HG02588 (cell line): Measurements from ENCODE around the gene CLDN6.

ENCODE experiments used
- ATAC-seq: cut with Tn5 transposase; IDR thresholded peaks from one replicate; pipeline ENCODE4 v1.9.1; 2021; ENCODE audit warnings: mild to moderate bottlenecking, moderate library complexity; ENCODE audit not compliant: unreplicated experiment

The CLDN6 gene

DNA sequence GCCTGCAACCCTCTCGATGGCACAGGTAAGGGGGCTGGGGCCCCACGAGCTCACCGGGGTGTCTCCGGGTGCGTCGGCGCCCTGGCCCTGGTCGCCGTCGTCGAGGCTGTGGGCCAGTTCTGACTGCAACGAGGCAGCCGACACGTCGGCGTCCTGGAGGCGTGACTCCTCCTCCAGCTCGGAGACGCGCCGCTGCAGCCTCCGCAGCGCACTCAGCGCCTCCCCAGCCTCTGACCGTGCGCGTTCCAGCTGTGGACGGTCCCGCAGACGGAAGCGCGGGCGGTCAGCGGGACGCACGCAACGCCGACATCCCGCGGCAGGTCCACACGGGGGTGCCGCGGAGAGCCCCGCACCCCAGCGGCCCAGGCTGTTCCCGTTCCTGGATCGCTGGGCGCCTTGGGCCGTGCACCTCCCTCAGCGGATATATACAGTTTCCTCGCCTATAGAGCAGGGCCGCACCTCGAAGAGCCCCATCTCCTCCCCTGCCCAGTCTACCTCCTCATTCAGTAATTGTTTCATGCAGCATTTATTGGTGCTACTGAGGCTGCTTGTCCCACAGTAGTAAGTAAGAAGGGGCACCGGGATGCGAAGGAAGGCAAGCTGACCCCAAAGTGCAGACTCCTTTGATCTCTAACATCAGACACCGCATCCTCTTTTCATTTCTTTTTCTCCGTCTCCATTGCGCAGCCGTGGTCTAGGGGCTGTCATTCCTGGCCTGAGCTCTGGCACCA, 11.7 kb upstream of the CLDN6 start:
- no peak for ATAC-seq

DNA sequence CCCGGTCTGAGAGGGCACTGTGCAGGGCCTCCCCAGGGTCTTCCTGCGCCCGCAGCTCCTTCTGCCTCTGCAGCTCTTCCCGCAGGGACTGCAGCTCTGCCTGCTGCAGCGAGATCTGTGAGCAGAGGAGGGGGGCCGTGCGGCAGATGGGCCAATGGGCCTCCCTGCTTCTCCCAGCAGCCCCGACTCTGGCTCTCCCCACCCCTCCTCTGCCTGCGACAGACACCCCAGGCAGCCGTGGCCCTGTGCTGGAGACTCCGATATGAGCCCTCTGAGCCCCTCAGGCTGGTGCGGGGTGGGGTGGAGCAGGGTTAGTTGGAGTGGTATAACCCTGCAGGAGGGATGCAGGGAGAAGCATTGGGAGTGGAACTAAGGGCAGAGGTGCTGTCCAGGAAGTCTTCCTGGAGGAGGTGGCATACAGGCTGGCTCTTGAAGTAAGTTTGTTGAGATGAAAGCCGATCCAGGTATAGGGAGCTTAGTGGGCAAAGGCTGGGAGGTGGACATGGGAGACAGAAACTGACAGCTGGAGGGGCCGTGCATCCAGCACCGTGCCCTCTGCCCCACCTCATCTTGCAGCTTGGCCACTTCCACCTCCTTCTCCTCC, 10.8 kb upstream of the CLDN6 start:
- no peak for ATAC-seq

DNA sequence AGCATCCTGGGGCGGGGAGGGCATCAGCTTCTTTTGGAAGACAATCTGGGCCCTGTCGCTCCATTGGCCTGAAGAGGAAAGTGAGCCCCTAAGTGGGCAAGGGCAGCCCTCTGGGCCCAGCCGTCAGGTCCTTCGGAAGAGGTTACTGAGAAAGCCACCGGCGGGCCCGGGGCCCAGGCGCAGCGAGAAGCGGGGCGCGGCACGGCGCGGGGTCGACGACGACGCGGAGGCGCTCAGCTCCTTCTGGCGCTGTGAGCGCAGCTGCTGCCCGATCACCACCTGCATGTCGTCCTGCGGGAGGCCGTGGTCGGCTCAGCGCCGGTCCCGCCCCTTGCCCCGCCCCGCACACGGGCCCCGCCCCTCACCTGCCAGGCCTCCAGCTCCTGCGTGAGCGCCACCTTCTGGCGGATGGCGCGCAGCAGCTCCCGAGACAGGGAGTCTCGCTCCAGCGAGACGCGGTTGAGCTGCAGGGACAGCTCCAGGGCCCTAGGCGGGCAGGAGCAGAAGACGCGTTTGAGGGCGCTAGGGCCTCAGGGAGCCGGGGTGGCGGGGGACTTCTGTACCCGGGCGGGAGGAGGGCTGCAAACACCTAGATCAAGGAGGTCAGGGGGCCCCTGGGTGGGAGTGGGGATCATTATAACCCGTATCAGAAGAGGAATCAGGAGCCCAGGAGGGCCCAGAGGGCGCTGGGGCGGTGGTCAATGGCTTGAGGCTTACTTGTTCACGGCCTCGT, 10.2 kb upstream of the CLDN6 start:
- ATAC-seq: peak; percentile 28

DNA sequence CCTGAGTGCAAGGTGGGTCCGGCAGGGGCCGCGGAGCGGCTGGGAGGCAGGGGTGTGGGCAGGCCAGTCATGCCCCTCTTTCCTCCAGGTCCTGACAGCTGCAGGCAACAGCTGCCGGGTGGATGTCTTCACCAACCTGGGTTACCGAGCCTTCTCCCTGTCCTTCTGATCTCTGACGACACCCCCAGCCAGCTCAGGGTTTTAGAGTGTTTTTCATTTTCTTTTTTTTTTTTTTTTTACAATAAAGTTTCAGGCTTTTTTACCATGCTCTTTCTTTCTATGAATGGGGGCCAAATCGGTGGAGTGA, 9.5 kb upstream of the CLDN6 start:
- no peak for ATAC-seq

DNA sequence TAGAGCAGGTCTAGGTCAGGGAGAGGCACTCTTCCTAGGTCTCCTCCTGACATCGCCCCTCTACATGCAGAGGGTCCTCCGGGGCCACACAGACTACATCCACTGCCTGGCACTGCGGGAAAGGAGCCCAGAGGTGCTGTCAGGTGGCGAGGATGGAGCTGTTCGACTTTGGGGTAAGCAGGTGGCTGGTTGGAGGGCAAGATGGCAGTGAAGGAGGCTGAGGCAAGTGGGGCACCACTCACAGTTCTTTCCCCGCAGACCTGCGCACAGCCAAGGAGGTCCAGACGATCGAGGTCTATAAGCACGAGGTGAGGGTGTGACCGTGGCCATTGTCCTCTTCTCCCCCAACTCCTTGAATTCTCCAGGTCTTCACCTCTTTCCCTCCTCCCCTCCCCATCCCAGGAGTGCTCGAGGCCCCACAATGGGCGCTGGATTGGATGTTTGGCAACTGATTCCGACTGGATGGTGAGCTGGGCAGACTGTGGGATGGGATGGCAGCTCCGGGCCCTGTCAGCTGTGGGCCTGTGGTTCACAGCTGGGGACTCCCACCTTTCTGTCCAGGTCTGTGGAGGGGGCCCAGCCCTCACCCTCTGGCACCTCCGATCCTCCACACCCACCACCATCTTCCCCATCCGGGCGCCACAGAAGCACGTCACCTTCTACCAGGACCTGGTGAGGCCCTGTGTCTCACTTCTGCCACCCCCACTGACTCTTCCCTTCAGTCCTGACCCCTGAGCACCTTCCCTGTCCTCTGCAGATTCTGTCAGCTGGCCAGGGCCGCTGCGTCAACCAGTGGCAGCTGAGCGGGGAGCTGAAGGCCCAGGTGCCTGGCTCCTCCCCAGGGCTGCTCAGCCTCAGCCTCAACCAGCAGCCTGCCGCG, 8.9 kb upstream of the CLDN6 start:
- no peak for ATAC-seq

DNA sequence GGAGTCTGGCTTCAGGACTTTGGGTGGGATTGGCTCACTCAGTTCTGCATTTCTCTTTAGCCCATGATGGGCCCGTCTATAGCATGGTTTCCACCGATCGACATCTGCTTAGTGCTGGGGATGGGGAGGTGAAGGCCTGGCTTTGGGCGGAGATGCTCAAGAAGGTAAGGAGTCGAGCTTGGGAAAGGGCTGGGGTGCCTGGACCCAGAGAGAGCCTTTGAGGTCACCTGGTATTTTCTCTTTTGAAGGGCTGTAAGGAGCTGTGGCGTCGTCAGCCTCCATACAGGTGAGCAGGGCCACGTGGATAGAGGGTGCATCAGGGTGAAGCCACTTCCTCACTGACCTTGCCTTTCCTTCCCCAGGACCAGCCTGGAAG, 8.0 kb upstream of the CLDN6 start:
- ATAC-seq: no peak

DNA sequence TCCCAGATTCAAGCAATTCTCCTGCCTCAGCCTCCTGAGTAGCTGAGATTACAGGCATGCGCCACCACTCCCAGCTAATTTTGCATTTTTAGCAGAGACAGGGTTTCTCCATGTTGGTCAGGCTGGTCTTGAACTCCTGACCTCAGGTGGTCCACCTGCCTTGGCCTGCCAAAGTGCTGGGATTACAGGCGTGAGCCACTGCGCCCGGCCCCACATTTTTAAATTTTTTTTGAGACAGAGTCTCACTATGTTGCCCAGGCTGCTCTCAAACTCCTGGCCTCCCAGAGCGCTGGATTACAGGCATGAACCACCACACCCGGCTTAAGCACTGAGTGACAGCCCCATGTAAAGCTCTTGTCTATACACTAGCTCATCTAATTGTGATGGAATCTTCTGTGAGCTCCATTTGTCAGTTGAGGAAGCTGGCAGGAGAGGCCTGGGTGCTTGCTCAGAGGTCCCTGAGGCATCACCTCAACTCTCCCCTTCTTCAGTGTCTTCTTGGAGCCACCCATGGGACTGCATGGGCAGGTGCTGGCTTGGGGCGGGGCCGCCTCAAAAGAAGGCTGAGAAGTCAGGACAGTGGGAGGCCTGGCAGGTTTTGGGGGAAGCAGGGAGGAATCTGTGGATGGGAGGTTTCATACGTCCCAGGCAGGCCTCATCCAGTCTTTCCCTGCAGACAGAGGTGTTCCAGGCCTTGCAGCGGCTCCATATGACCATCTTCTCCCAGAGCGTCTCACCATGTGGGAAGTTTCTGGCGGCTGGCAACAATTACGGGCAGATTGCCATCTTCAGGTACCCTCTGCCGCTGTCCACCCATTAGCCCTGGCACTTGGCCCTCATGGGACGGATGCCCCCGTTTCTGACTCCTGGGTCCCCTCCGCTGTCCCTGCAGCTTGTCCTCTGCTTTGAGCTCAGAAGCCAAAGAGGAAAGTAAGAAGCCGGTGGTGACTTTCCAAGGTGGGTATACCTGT, 7.3 kb upstream of the CLDN6 start:
- no peak for ATAC-seq

DNA sequence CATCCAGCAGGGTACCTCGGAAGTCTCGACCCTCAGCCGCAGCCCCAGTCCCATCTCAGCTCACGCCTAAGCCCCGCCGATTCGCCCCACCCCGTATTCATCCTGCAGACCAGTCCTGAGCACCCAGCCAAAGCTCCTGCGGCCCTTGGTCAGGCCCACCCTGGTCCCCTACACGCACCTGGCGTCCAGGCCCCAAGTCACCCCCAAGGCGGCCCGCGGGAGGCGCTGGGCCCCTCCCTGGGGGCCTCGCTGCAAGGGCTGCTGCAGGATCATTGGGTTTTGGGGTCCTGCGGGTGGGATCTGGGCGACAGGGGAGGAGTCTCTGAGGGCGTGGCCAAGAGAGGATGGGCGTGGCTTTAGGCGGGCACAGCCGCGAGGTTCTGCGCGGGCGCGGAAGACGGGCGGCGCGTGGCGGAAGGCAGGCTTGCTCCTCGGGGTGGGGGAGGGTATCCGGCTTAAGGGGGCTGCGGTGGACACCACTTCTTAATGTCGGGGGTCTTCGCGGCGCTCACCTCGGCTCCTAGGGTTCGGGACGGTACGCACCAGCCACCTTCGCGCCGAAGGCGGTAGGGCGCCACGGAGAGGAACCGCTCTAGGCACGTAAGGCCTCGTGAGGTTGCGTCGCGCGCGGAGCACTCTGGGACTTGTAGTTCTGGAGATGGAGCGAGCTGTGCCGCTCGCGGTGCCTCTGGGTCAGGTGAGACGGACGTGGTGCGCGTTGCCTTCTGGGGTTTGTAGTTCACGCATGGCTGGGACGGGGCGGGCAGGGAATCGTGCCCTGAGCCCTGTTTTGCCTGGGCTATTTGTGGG, 5.9 kb upstream of the CLDN6 start, which contains the start of the genes HCFC1R1 and THOC6:
Gene HCFC1R1, minus strand, starts transcription at position 274 of the 810 bp plus-strand sequence. Its CDS starts 1 bp downstream, at position 273.
Gene THOC6, plus strand, starts transcription at position 367 of the 810 bp plus-strand sequence. Its CDS starts 292 bp downstream, at position 659.
- peak; percentile 73 for ATAC-seq

DNA sequence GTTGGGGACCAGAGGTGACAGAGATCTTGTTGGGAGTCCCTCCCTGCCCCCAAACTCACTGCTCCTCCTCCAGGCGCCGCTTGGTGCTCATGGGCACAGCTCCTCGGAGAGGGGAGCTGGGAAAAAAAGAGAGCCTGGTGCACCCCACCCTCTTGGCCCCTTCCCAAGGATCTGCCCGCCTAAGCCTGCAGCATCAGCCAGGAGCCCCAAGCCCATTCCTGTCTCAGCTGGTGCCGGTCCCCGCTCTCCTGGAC, 5.4 kb upstream of the CLDN6 start:
- ATAC-seq: no peak

DNA sequence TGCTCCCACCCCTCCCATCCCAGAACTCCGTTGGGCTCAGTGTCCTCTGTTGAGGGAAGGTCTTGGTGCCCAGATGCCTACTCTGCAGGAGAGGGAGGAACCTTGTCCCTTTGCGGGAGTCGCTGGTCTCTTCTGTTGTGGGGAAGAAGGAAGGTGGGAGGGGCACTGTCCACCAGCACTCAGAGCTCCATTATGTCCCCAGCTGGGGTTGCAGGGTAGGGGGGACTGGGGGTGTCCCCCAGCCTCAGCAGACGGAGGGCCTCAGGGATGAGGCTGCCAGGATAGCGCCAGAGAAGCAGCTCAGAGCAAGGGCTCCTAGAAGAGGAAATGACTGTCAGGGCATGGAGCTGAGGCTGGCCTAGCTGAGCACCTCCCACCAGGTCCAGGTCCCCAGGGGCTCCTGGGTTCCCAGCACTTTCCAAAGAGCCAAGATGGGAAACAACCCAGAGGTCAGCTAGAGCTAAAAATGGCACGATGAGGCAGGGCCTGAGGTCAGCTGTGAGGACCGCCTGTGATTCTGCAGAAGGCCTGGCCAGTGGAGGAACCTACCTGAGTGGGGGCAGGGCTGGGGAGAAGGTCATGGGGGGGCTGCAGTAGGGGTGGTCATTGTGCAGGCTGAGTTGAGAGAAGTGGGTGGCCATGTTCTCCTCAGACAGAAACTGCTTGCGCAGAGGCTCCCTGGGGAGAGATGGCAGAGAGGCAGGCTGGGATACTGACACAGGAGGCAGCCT, 4.9 kb upstream of the CLDN6 start:
- ATAC-seq: no peak

DNA sequence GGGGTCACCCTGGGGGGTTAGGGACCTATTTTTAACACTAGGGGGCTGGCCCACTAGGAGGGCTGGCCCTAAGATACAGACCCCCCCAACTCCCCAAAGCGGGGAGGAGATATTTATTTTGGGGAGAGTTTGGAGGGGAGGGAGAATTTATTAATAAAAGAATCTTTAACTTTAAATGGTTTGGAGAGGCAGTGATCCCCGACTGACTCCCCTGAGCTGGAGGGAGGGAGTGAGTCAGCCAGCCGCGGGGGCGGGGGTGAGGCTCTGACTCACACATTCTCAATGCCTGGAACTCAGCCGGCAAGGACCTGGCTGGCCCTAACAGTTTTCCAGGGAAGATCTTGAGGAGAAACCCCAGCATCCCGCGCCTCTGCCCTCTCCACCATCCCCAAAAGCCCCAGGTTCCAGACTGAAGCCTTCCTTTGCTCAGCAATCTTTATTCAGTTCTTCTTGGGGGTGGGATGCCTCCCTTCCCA, 4.3 kb upstream of the CLDN6 start:
- no peak for ATAC-seq

DNA sequence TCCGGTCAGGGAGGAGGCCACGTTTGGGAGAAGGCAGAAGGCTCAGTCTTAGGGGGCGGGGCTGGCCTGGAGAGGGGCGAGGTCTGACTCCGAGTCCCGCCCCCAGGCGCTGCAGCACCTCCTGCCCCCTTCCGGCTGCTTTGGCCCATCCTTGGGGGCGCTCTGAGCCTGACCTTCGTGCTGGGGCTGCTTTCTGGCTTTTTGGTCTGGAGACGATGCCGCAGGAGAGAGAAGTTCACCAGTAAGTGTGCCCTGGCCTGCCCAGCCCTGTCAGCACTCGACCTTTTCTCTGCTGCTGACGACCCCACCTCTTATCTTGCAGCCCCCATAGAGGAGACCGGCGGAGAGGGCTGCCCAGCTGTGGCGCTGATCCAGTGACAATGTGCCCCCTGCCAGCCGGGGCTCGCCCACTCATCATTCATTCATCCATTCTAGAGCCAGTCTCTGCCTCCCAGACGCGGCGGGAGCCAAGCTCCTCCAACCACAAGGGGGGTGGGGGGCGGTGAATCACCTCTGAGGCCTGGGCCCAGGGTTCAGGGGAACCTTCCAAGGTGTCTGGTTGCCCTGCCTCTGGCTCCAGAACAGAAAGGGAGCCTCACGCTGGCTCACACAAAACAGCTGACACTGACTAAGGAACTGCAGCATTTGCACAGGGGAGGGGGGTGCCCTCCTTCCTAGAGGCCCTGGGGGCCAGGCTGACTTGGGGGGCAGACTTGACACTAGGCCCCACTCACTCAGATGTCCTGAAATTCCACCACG, 3.6 kb upstream of the CLDN6 start:
- ATAC-seq: no peak

DNA sequence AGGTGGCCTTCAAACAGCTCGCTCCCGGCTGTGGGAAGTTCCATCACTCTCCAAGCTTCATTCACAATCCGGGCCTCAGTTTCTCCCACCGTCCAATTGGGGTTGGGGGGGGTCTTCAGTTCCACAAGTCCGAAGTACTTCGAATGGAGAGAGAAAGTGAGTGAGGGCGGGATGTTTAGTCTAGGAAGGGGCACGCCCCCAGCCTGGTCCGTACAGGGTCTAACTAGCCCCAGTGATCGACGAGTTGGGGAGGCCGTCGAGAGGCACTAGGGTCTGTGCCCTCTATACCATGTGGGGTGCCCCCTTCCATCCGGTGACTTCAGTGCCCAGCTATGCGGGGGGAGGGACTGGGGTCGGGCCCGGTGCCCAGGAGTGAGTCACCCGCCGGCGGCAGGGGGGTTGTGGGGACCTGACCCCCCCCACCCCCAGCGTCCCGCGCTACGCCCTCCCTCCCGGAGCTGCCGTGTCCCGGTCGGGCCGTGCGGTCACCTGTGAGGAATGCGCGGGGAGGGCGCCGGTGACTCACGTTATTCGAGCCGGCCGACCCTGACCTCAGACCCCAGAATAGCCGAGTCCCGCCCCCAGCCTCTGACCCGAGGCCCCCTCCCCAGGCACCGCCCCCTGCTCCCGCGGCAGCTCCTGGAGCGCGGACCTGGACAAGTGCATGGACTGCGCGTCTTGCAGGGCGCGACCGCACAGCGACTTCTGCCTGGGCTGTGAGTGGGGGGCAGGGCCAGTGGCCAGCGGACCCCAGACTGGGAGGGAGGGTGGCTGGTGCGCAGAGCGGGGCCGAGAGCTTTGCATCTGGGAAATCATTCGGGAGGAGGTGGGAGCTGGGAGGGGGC, 2.8 kb upstream of the CLDN6 start:
- no peak for ATAC-seq

DNA sequence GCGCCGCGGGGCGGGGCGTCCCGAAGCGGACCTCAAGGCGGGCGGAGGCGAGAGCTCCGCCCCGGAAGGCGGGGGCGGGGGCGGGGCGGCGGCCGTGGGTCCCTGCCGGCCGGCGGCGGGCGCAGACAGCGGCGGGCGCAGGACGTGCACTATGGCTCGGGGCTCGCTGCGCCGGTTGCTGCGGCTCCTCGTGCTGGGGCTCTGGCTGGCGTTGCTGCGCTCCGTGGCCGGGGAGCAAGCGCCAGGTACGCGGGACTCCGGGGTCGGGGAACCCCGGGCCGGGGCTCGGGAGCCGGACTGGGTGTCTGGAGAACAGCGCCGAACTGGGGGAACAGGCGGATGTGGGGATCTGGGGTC, 2.2 kb upstream of the CLDN6 start, which contains the start of gene TNFRSF12A:
Gene TNFRSF12A, plus strand, starts transcription at position 122 of the 357 bp plus-strand sequence. Its CDS starts 30 bp downstream, at position 152.
- no peak for ATAC-seq

DNA sequence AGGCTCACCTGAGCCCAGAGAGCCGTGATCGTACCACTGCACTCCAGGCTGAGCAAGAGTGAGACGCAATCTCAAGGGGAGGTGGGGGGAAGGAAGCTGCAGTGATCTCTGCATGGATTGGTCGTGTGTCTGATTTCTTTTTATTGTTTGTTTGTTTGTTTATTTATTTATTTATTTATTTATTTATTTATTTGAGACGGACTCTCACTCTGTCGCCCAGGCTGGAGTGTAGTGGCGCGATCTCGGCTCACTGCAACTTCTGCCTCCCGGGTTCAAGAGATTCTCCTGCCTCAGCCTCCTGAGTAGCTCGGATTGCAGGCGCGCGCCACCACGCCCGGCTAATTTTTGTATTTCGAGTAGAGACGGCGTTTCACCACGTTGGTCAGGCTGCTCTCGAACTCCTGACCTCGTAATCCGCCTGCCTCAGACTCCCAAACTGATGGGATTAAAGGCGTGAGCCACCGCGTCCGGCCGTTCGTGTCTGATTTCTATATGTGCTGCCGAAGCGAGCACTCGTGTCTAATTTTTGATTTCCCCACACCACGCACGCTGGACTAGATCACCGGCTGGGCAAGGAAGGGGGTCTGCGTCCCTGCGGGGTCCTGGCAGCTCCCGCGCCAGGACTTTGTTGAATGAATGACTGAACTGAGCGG, 1.7 kb upstream of the CLDN6 start:
- ATAC-seq: no peak

DNA sequence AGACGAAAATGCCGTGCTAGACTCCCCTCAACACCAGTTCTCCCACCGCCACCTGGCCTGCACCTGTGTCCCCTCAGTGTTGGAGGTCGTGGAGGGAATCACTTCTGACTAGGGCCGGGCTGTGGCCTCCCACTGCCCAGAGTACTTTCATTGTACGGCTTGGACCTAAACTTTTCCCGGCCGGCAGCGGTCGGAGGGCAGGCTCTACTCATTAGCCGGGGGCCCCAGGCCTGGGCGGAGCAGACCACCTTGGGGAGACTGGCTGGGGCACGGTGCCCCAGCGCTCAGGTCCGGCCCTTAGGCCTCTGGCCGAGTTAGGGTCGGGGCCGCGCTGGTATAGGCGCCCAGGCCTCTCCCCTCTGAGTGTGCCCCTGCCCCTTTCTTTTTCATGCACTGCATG, 639 bp downstream of the CLDN6 start:
- ATAC-seq: no peak
